Astrocyte (in vitro differentiated cells and primary cell): ENCODE results near the gene DNAH6. TPM values are rescaled to one million over a fixed set of nuclear protein-coding genes. Genes with fewer than 3 reads are reported as not detected.
A peak's percentile ranks its signal among the peaks of the same experiment; 100 is the strongest.

ENCODE experiments used
- DNase-seq: peaks from one replicate; pipeline ENCODE4 v3.0.0-alpha.2; 2010; ENCODE audit warnings: low read depth
- FAIRE-seq: peaks from 2 replicates; lab custom pipeline; 2011; peaks lifted over from hg19 to GRCh38; lab: Jason Lieb, UNC
- H2AFZ ChIP-seq: 2 replicates; pipeline ENCODE4 v1.6.0; 2012; ENCODE audit warnings: low read depth, low read length, inconsistent platforms
- H3K27ac ChIP-seq: 2 replicates; pipeline ENCODE4 v1.5.1; 2011; ENCODE audit warnings: low read depth, low read length, inconsistent platforms
- H3K27me3 ChIP-seq: 2 replicates; pipeline ENCODE4 v1.6.0; 2011; ENCODE audit warnings: low read length, inconsistent platforms; ENCODE audit not compliant: insufficient read depth
- H3K36me3 ChIP-seq: 2 replicates; pipeline ENCODE4 v1.5.1; 2011; ENCODE audit warnings: low read length, inconsistent platforms; ENCODE audit not compliant: insufficient read depth
- H3K4me1 ChIP-seq: 2 replicates; pipeline ENCODE4 v1.5.1; 2011; ENCODE audit warnings: low read length, inconsistent platforms; ENCODE audit not compliant: insufficient read depth
- H3K4me2 ChIP-seq: 2 replicates; pipeline ENCODE4 v1.6.0; 2012; ENCODE audit warnings: low read length, inconsistent platforms
- H3K4me3 ChIP-seq: 2 replicates; pipeline ENCODE4 v1.5.1; 2011; ENCODE audit warnings: low read depth, mild to moderate bottlenecking, low read length, inconsistent platforms; ENCODE audit not compliant: insufficient read depth
- H3K79me2 ChIP-seq: 2 replicates; pipeline ENCODE4 v1.6.0; 2012; ENCODE audit warnings: mild to moderate bottlenecking, low read length, inconsistent platforms; ENCODE audit not compliant: insufficient read depth
- H3K9ac ChIP-seq: 2 replicates; pipeline ENCODE4 v1.6.0; 2012; ENCODE audit warnings: mild to moderate bottlenecking, low read length, inconsistent platforms
- H3K9me3 ChIP-seq: 2 replicates; pipeline ENCODE4 v1.5.1; 2012; ENCODE audit warnings: low read depth, mild to moderate bottlenecking, low read length, inconsistent platforms; ENCODE audit not compliant: insufficient read depth
- H4K20me1 ChIP-seq: 2 replicates; pipeline ENCODE4 v1.6.0; 2012; ENCODE audit warnings: low read length, inconsistent platforms; ENCODE audit not compliant: insufficient read depth
- H3K27ac Mint-ChIP-seq: one replicate; pipeline ENCODE4 v1.8.0; 2021; ENCODE audit warnings: mild to moderate bottlenecking, mixed read lengths; ENCODE audit not compliant: unreplicated experiment
- H3K27me3 Mint-ChIP-seq: one replicate; pipeline ENCODE4 v1.8.0; 2021; ENCODE audit warnings: low read depth, mixed read lengths; ENCODE audit not compliant: unreplicated experiment
- H3K36me3 Mint-ChIP-seq: one replicate; pipeline ENCODE4 v1.8.0; 2021; ENCODE audit warnings: low read depth, mixed read lengths; ENCODE audit not compliant: unreplicated experiment
- H3K4me1 Mint-ChIP-seq: one replicate; pipeline ENCODE4 v1.8.0; 2021; ENCODE audit warnings: low read depth, mixed read lengths; ENCODE audit not compliant: unreplicated experiment
- H3K4me3 Mint-ChIP-seq: one replicate; pipeline ENCODE4 v1.8.0; 2021; ENCODE audit warnings: mild to moderate bottlenecking, moderate library complexity, mixed read lengths; ENCODE audit not compliant: unreplicated experiment
- H3K9me3 Mint-ChIP-seq: one replicate; pipeline ENCODE4 v1.8.0; 2021; ENCODE audit warnings: mild to moderate bottlenecking, mixed read lengths; ENCODE audit not compliant: unreplicated experiment
- EZH2 ChIP-seq: IDR thresholded peaks from 2 replicates; pipeline ENCODE4 v1.6.1; 2012; ENCODE audit warnings: mild to moderate bottlenecking, low read length, inconsistent platforms; ENCODE audit not compliant: insufficient read depth
- total RNA-seq: library from RNA; stranded (reverse); gene quantifications from 2 replicates; pipeline ENCODE4 v1.2.1, GENCODE V29; 2021
- TF ChIP-seq, protein P1 (sequence below): IDR thresholded peaks from 2 replicates; pipeline ENCODE4 v1.5.1; 2011; ENCODE audit warnings: low read depth, mild to moderate bottlenecking, inconsistent platforms, low read length, moderate library complexity; ENCODE audit not compliant: insufficient read depth

DNAH6 gene
- total RNA-seq, 1 donor from 2014 or later = 0.20 TPM

DNA sequence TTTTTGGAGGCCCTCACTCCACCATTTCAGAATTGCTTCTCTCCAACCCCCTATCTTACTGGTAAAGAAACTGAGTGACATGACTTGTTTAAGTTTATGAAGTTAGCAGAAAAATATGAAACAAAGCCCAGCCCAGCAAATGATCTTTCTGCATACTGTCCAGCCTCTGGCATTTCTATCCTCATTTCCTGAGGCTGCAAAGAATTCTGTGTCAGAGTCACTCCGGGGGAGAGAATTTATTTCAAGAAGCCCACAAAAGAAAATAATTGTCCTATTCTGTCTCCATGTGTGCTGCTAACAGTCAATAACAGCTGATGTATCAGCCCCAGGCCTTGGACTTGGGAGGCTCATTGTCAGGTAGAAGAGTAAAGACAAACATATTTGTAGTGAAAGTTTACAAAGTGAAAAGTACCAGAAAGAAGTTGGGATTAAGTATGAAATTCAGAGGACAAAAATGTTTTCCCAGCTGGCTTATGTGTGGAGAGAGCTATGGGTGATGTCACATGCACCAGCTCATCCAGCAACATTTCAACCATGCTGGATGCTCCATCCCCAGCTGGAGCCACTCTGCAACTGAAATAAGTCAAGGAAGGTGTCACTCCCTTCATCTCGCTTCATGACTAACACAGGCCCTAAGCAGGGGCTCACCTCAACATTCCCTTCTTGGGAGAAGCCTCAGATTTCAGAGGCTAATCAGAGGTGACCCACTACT is 322.3 kb downstream of the DNAH6 start:
- Histone ChIP-seq H3K9me3 (no peaks in the 10 kb centered on the region), H3K4me1 (peaks cover 4% of the 10 kb centered on the region), H3K4me3 (no peak overlapping the region), H3K36me3 (no peaks in the 10 kb centered on the region), H3K9ac (no peak overlapping the region), H3K27ac (no peak overlapping the region), H4K20me1 (no peaks in the 10 kb centered on the region), H2AFZ (no peak overlapping the region), H3K79me2 (no peaks in the 10 kb centered on the region), H3K27me3 (peaks cover 6% of the 10 kb centered on the region), H3K4me2 (no peak overlapping the region)
- Mint-ChIP-seq H3K27ac (peak overlapping the region; percentile 87), H3K27me3 (peaks cover under 1% of the 10 kb centered on the region), H3K4me1 (peaks cover 26% of the 10 kb centered on the region), H3K36me3 (no peaks in the 10 kb centered on the region), H3K4me3 (no peak overlapping the region), H3K9me3 (peaks cover 5% of the 10 kb centered on the region)
- FAIRE-seq (no peak), DNase-seq (peak; percentile 72)
- TF ChIP-seq EZH2 = no peak
- TF ChIP-seq, protein P1, sequence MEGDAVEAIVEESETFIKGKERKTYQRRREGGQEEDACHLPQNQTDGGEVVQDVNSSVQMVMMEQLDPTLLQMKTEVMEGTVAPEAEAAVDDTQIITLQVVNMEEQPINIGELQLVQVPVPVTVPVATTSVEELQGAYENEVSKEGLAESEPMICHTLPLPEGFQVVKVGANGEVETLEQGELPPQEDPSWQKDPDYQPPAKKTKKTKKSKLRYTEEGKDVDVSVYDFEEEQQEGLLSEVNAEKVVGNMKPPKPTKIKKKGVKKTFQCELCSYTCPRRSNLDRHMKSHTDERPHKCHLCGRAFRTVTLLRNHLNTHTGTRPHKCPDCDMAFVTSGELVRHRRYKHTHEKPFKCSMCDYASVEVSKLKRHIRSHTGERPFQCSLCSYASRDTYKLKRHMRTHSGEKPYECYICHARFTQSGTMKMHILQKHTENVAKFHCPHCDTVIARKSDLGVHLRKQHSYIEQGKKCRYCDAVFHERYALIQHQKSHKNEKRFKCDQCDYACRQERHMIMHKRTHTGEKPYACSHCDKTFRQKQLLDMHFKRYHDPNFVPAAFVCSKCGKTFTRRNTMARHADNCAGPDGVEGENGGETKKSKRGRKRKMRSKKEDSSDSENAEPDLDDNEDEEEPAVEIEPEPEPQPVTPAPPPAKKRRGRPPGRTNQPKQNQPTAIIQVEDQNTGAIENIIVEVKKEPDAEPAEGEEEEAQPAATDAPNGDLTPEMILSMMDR = no peak

DNA sequence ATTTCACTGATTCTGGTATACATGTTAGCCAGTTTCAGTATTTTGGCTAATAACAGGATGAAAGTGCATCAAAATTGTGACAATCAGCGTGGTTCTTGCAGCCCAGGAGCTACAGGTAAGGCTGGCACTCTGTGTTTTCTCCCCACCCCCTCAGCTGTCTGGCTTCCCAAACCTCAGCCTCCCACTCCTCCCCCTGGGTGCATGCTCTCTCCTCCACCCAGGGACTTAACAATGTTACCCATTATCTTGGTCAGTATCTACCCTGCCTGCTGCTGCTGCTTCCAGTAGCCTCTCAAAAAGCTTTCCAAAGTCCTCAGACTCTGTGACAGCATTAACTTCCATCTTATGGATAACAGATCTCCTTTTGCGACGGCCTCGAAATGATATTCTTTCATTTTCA is 323.6 kb downstream of the DNAH6 start:
- peaks cover 5% of the 10 kb centered on the region for H3K27me3 Mint-ChIP-seq
- H3K36me3 ChIP-seq = no peaks in the 10 kb centered on the region
- H3K27ac Mint-ChIP-seq = peak overlapping the region; percentile 62
- H4K20me1 ChIP-seq = no peaks in the 10 kb centered on the region
- H3K4me1 ChIP-seq = peaks cover 4% of the 10 kb centered on the region
- H3K79me2 ChIP-seq = no peaks in the 10 kb centered on the region
- no peak for TF ChIP-seq EZH2
- TF ChIP-seq, protein P1 = no peak
- no peak overlapping the region for H3K4me3 Mint-ChIP-seq
- H3K27me3 ChIP-seq = peaks cover 6% of the 10 kb centered on the region
- no peak overlapping the region for H3K4me2 ChIP-seq
- no peak overlapping the region for H2AFZ ChIP-seq
- H3K4me1 Mint-ChIP-seq = peaks cover 26% of the 10 kb centered on the region
- H3K36me3 Mint-ChIP-seq = no peaks in the 10 kb centered on the region
- DNase-seq (no peak), FAIRE-seq (no peak)
- H3K27ac ChIP-seq = no peak overlapping the region
- peaks cover 5% of the 10 kb centered on the region for H3K9me3 Mint-ChIP-seq
- H3K9ac ChIP-seq = no peak overlapping the region
- H3K9me3 ChIP-seq = no peaks in the 10 kb centered on the region
- H3K4me3 ChIP-seq = no peak overlapping the region

DNA sequence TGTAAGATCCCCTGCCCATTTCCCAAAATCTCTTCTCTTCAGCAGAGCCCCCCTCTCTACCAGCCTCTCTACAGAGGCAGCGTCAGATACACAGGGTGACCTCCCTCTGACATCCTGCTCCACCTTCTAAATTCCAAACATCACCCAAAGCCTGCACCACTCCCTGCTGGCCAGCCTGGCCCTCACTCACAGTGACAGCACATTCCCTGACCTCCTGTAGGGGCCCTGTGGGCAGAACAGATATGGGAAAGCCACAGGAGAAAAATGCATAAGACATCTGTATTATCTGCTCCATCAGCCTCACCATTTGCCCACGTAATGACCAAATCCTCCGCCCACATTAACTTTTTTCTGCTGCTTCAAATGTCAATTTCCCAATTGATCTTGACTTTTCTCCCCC is 324.0 kb downstream of the DNAH6 start:
- peaks cover 26% of the 10 kb centered on the region for H3K4me1 Mint-ChIP-seq
- Histone ChIP-seq H4K20me1 (no peaks in the 10 kb centered on the region), H3K9ac (no peak overlapping the region), H3K4me3 (no peak overlapping the region), H3K27me3 (peaks cover 6% of the 10 kb centered on the region), H3K36me3 (no peaks in the 10 kb centered on the region), H2AFZ (no peak overlapping the region), H3K4me2 (no peak overlapping the region), H3K27ac (no peak overlapping the region), H3K9me3 (no peaks in the 10 kb centered on the region), H3K4me1 (peaks cover 4% of the 10 kb centered on the region), H3K79me2 (no peaks in the 10 kb centered on the region)
- peak; percentile 23 for DNase-seq
- no peak overlapping the region for H3K4me3 Mint-ChIP-seq
- H3K36me3 Mint-ChIP-seq = no peaks in the 10 kb centered on the region
- peaks cover 5% of the 10 kb centered on the region for H3K9me3 Mint-ChIP-seq
- TF ChIP-seq EZH2 = no peak
- TF ChIP-seq, protein P1 = no peak
- peaks cover 5% of the 10 kb centered on the region for H3K27me3 Mint-ChIP-seq
- FAIRE-seq = no peak
- H3K27ac Mint-ChIP-seq = peak overlapping the region; percentile 62
